Fibroblast of peridontal ligament (primary cell): Measurements from ENCODE around the gene TBR1.
A peak's percentile ranks its signal among the peaks of the same experiment; 100 is the strongest.

Source experiments
- DNase-seq: peaks from one replicate; pipeline ENCODE4 v3.0.0-alpha.2; 2010; ENCODE audit errors: extremely low read depth

Gene TBR1

GRCh38 chr2:161427664-161428587 is 11.8 kb downstream of the TBR1 start:
- no peak for DNase-seq

DNA sequence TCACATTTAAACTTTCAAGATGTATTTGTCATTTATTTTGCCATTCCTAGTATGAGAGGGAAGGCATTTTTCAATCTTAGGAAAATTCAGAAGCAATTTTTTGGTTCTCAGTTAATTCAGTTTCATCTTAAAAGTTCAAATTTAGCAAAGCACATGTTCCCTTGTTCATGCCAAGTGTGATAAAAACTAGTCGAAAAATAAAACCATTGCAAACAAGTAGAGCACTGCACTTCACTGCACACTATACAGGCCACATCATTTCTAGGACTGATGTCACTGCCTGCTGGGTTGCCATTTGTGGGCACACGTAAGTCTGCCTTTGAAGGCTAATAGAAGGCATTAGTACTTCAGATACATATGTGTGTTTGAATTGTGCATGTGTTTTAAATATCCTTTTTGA is 14.3 kb downstream of the TBR1 start:
- no peak for DNase-seq

- no peak for DNase-seq
Measured at GRCh38 chr2:161432107-161432506, 16.0 kb downstream of the TBR1 start.

DNA sequence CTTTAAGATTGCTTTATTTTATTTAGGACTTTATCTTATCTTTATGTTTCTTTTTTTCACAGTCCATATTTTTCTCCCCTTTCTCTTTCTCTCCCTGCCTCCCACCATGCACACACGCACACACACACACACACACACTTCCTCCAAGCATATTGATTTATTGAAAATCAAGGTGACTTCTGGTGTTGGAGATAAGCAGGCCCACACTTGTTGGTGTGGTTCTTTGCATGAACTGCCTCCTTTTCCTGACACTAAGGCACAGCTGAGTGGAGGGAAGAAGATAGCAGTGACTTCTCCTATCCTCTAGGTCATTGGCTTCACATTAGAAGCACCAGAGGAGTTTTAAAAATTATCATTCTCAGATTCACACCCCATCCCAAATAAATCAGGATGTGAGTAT is 18.0 kb downstream of the TBR1 start:
- no peak for DNase-seq

- DNase-seq, result peak; percentile 93
Measured at GRCh38 chr2:161436411-161436810, 20.3 kb downstream of the TBR1 start.

DNA sequence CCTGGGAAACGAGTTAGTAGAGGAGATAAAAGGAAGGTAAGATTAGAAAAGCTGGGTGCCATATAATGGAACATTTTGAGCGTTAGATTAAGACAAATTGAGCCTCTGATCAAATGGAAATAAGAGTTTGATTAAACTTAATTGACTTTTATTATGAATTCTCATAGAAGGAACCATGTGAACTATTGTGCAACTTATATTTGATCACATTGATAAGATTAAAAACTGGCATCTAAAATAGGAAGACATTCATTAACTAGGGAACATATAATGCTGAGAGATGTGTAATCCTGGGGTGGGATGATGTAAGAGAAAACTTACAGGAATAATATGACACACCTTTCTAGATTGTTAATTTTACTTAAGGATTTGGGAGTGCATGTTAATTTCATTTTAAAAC is 22.5 kb downstream of the TBR1 start:
- DNase-seq, result no peak

- no peak for DNase-seq
Measured at GRCh38 chr2:161445097-161445496, 29.0 kb downstream of the TBR1 start.

DNA sequence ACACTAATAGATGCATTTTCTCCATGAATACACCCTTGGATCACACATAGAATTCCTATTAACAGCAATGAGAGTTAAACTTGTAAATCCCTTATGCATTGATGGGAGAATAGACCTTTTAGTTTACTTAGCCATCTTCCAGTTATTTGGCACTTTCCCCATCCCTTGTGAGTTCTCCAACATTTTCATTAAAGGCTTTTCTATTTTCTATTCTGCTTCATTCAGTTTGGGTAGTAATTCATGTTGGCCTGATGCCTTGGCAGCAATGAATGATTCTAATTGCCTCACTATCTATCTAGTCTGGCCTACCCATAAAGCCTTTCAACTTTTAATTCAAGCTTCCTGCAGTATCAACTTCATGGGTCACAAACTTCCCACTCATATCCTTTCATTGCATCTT is 32.3 kb downstream of the TBR1 start:
- DNase-seq, result no peak

DNA sequence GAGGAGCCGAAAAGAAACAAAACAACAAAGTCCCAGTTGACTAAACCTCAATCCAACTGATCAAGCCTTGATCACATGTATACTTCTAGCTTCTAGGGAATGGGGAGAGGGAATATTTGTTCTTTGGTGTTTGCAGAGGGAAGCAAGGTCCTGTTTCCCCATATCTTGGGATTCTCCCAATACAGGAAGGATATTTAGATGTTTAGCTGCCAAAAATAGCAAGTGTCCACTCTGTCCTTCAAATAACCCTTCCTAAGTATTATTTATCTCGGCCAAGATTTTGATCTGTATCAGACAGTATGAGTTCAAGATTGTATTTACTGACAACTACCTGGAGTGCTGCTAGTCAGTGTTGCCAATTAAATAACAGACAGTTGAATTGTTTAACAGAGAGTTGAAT is 55.5 kb downstream of the TBR1 start:
- DNase-seq, result no peak

DNA sequence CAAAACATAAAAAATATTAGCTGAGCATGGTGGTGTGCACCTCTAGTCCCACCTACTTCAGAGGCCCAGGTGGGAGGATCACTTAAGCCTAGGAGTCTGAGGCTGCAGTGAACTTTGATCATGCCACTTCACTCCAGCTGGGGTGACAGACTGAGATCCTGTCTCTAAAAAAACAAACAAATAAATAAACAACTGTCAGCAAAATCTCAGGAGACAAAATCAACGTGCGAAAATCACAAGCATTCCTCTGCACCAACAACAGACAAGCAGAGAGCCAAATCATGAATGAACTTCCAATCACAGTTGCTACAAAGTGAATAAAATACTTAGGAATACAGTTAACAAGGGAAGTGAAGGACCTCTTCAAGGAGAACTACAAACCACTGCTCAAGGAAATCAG is 58.8 kb downstream of the TBR1 start:
- no peak for DNase-seq
